Measurements from ENCODE around the gene RAMP1.

RAMP1 gene

GRCh38 chr2:237939251-237939650, 79.8 kb downstream of the RAMP1 start:
- H2AFZ ChIP-seq (ENCODE audit: low read length) = 0 out of 2 replicates have a peak overlapping the region, but pooled peaks have one; percentile 4
- no peaks in the 10 kb centered on the region for H3K27me3 ChIP-seq (ENCODE audit: insufficient read depth, low read length, poor library complexity, severe bottlenecking)
- H3K4me2 ChIP-seq (ENCODE audit: low read depth, low read length, poor library complexity, severe bottlenecking) = no peak overlapping the region
- H3F3A ChIP-seq (ENCODE audit: low read depth) = peaks cover 8% of the 10 kb centered on the region; the same call in 1 of the 2 replicates
- no peaks in the 10 kb centered on the region for H3K9me2 ChIP-seq (replicated peaks; ENCODE audit: low read depth, low read length)
- H4K20me1 ChIP-seq (ENCODE audit: insufficient read depth, low read length, poor library complexity, severe bottlenecking) = no peaks in the 10 kb centered on the region
- no peaks in the 10 kb centered on the region for H3K36me3 ChIP-seq (ENCODE audit: insufficient read depth, low read length)
- H3K9ac ChIP-seq (ENCODE audit: low read depth, low read length, poor library complexity, severe bottlenecking) = no peak overlapping the region
- H3K79me2 ChIP-seq (ENCODE audit: insufficient read depth, low read length) = no peaks in the 10 kb centered on the region
- H3K4me1 ChIP-seq (ENCODE audit: insufficient read depth, low read length, poor library complexity, severe bottlenecking) = peaks cover 57% of the 10 kb centered on the region
- TF ChIP-seq EZH2phosphoT487 (IDR thresholded peaks at IDR 0.05; ENCODE audit: borderline replicate concordance) = no peak
- no peak for TF ChIP-seq CTCF (conservative IDR thresholded peaks at IDR 0.05; ENCODE audit: low read length)
- H3K9me3 ChIP-seq (ENCODE audit: insufficient read depth, low read depth, low read length) = peaks cover 8% of the 10 kb centered on the region; the same call in 1 of the 2 replicates
- no peak overlapping the region for H3K4me3 ChIP-seq (ENCODE audit: low read length, poor library complexity, severe bottlenecking)

GRCh38 chr2:237940828-237941227, 81.4 kb downstream of the RAMP1 start:
- TF ChIP-seq EZH2phosphoT487 (IDR thresholded peaks at IDR 0.05; ENCODE audit: borderline replicate concordance) (no peak), CTCF (conservative IDR thresholded peaks at IDR 0.05; ENCODE audit: low read length) (no peak)
- H3K79me2 ChIP-seq (ENCODE audit: insufficient read depth, low read length) = no peaks in the 10 kb centered on the region
- H4K20me1 ChIP-seq (ENCODE audit: insufficient read depth, low read length, poor library complexity, severe bottlenecking) = no peaks in the 10 kb centered on the region
- no peak overlapping the region for H3K4me3 ChIP-seq (ENCODE audit: low read length, poor library complexity, severe bottlenecking)
- peaks cover 51% of the 10 kb centered on the region for H3K4me1 ChIP-seq (ENCODE audit: insufficient read depth, low read length, poor library complexity, severe bottlenecking)
- H3K36me3 ChIP-seq (ENCODE audit: insufficient read depth, low read length) = no peaks in the 10 kb centered on the region
- H3K9me2 ChIP-seq (replicated peaks; ENCODE audit: low read depth, low read length) = no peaks in the 10 kb centered on the region
- H3K9me3 ChIP-seq (ENCODE audit: insufficient read depth, low read depth, low read length) = peaks cover 24% of the 10 kb centered on the region; the same call in 1 of the 2 replicates
- peak overlapping the region; percentile 76 for H3K4me2 ChIP-seq (ENCODE audit: low read depth, low read length, poor library complexity, severe bottlenecking)
- peaks cover 8% of the 10 kb centered on the region; the same call in 1 of the 2 replicates for H3F3A ChIP-seq (ENCODE audit: low read depth)
- no peaks in the 10 kb centered on the region for H3K27me3 ChIP-seq (ENCODE audit: insufficient read depth, low read length, poor library complexity, severe bottlenecking)
- H2AFZ ChIP-seq (ENCODE audit: low read length) = no peak overlapping the region
- H3K9ac ChIP-seq (ENCODE audit: low read depth, low read length, poor library complexity, severe bottlenecking) = peak overlapping the region; percentile 72

GRCh38 chr2:237941239-237941638, 81.8 kb downstream of the RAMP1 start:
- Histone ChIP-seq H3K9ac (ENCODE audit: low read depth, low read length, poor library complexity, severe bottlenecking) (peak overlapping the region; percentile 72), H3F3A (ENCODE audit: low read depth) (peaks cover 8% of the 10 kb centered on the region; the same call in 1 of the 2 replicates), H3K9me3 (ENCODE audit: insufficient read depth, low read depth, low read length) (peaks cover 25% of the 10 kb centered on the region; the same call in 1 of the 2 replicates), H4K20me1 (ENCODE audit: insufficient read depth, low read length, poor library complexity, severe bottlenecking) (no peaks in the 10 kb centered on the region), H3K79me2 (ENCODE audit: insufficient read depth, low read length) (no peaks in the 10 kb centered on the region), H3K4me2 (ENCODE audit: low read depth, low read length, poor library complexity, severe bottlenecking) (peak overlapping the region; percentile 76), H2AFZ (ENCODE audit: low read length) (no peak overlapping the region), H3K4me1 (ENCODE audit: insufficient read depth, low read length, poor library complexity, severe bottlenecking) (peaks cover 53% of the 10 kb centered on the region), H3K36me3 (ENCODE audit: insufficient read depth, low read length) (no peaks in the 10 kb centered on the region), H3K9me2 (replicated peaks; ENCODE audit: low read depth, low read length) (no peaks in the 10 kb centered on the region), H3K4me3 (ENCODE audit: low read length, poor library complexity, severe bottlenecking) (peak overlapping the region; percentile 64), H3K27me3 (ENCODE audit: insufficient read depth, low read length, poor library complexity, severe bottlenecking) (no peaks in the 10 kb centered on the region)
- TF ChIP-seq CTCF (conservative IDR thresholded peaks at IDR 0.05; ENCODE audit: low read length) (no peak), EZH2phosphoT487 (IDR thresholded peaks at IDR 0.05; ENCODE audit: borderline replicate concordance) (no peak)
